ENCODE results near the gene TMEM38A. TPM values are rescaled to one million over a fixed set of nuclear protein-coding genes. Genes with fewer than 3 reads are reported as not detected.

TMEM38A gene
- total RNA-seq, 6 experiments from 2014 or later = 2.7 to 8.3 (median 5.3) TPM

GRCh38 chr19:16628183-16628983, 32.6 kb upstream of the TMEM38A start, which contains the start of gene MED26:
TSS of gene MED26 (minus strand) at chr19:16628204. CDS start at chr19:16627943, 261 bp downstream.
- Histone ChIP-seq H3K4me3 (peak within 1 kb of the TSS; percentile 92 to 97 (median 95)), H3K36me3 (peaks cover 0 to 4% (median under 1%) of the 10 kb centered on the region in 4 donors), H3K4me1 (peaks cover 0 to 35% (median 13%) of the 10 kb centered on the region in 4 donors), H3K27me3 (no peaks in the 10 kb centered on the region), H3K27ac (peak within 1 kb of the TSS; percentile 86 to 90 (median 88)), H3K9me3 (no peaks in the 10 kb centered on the region)
- DNase-seq = peak; percentile 97 to 98 (median 98)
- ATAC-seq = peak; percentile 90 to 95 (median 92)
- TF ChIP-seq POLR2A (IDR thresholded peaks at IDR 0.05) = peak; percentile 78
- TF ChIP-seq CTCF (IDR thresholded peaks at IDR 0.05) = peak in 3 of 4 donors; percentile 4 to 27 (median 16)
- WGBS (ENCODE audit: insufficient coverage, low coverage, low lambda C conversion rate, missing lambda C conversion rate) = no CpG with 5 or more reads among the region's 98 CpGs
- intact Hi-C loops (cut with DNase I) = loop anchor here in 1 of 2 donors (5.0 kb wide), 1 partner anchor 56 kb away; the partner anchor contains the start of gene SLC35E1

- H3K4me1 ChIP-seq = peaks cover 0 to 35% (median 13%) of the 10 kb centered on the region in 4 donors
- H3K27ac ChIP-seq = peak overlapping the region; percentile 86 to 90 (median 88)
- intact Hi-C loops (cut with DNase I) = loop anchor here in 1 of 2 donors (5.0 kb wide), 1 partner anchor 57 kb away; the partner anchor contains the start of gene SLC35E1
- no peak for TF ChIP-seq POLR2A (IDR thresholded peaks at IDR 0.05)
- TF ChIP-seq CTCF (IDR thresholded peaks at IDR 0.05) = no peak
- DNase-seq (peak in 2 of 3 donors; percentile 49 to 63), ATAC-seq (peak in 3 of 4 donors; percentile 1 to 14 (median 1))
- peak overlapping the region; percentile 67 to 97 (median 95) for H3K4me3 ChIP-seq
- no peaks in the 10 kb centered on the region for H3K27me3 ChIP-seq
- peaks cover 0 to 2% (median under 1%) of the 10 kb centered on the region in 4 donors for H3K36me3 ChIP-seq
- 4% methylated on average over 15 of the region's 23 CpGs for WGBS (ENCODE audit: insufficient coverage, low coverage, low lambda C conversion rate, missing lambda C conversion rate)
- no peaks in the 10 kb centered on the region for H3K9me3 ChIP-seq
Observed at GRCh38 chr19:16628984-16629691, 31.8 kb upstream of the TMEM38A start.

GRCh38 chr19:16631465-16631864, 29.5 kb upstream of the TMEM38A start:
- peaks cover 0 to 24% (median 7%) of the 10 kb centered on the region in 4 donors for H3K4me1 ChIP-seq
- H3K36me3 ChIP-seq = peaks cover 0 to 5% (median 0%) of the 10 kb centered on the region in 4 donors
- no peak overlapping the region for H3K4me3 ChIP-seq
- no peak overlapping the region for H3K27ac ChIP-seq
- H3K27me3 ChIP-seq = no peaks in the 10 kb centered on the region
- intact Hi-C loops (cut with DNase I) = no loop called here
- WGBS (ENCODE audit: insufficient coverage, low coverage, low lambda C conversion rate, missing lambda C conversion rate) = 67% methylated on average over 2 of the region's 6 CpGs
- TF ChIP-seq POLR2A (IDR thresholded peaks at IDR 0.05) = no peak
- TF ChIP-seq CTCF (IDR thresholded peaks at IDR 0.05) = no peak
- no peaks in the 10 kb centered on the region for H3K9me3 ChIP-seq
- DNase-seq (no peak), ATAC-seq (no peak)

- intact Hi-C loops (cut with DNase I) = no loop called here
- Histone ChIP-seq H3K4me3 (no peak overlapping the region), H3K27ac (no peak overlapping the region), H3K27me3 (no peaks in the 10 kb centered on the region), H3K4me1 (peaks cover 0 to 3% (median 0%) of the 10 kb centered on the region in 4 donors), H3K9me3 (no peaks in the 10 kb centered on the region), H3K36me3 (peaks cover 0 to 26% (median 8%) of the 10 kb centered on the region in 4 donors)
- DNase-seq (no peak), ATAC-seq (peak in 1 of 4 donors; percentile 81)
- TF ChIP-seq CTCF (IDR thresholded peaks at IDR 0.05) (no peak), POLR2A (IDR thresholded peaks at IDR 0.05) (no peak)
Observed at GRCh38 chr19:16637535-16637934, 23.4 kb upstream of the TMEM38A start.
